Neural cell (in vitro differentiated cells): Measurements from ENCODE around the gene TRIM25. TPM values are rescaled to one million over a fixed set of nuclear protein-coding genes. Genes with fewer than 3 reads are reported as not detected.

Experiments
- H2AFZ ChIP-seq: fragments of 200-600, 300-800 bp; sonication (generic), shearing (Covaris generic); 2 replicates; pipeline ENCODE4 v1.6.0; 2014; ENCODE audit warnings: low read depth, mild to moderate bottlenecking, antibody characterized with exemption, low read length, moderate library complexity
- H3F3A ChIP-seq: fragments of 200-600 bp; shearing (Covaris generic); 2 replicates; pipeline ENCODE4 v1.6.1; 2016; ENCODE audit warnings: mild to moderate bottlenecking, moderate library complexity, mixed read lengths, antibody characterized with exemption, low read length; ENCODE audit not compliant: insufficient read depth, poor library complexity, severe bottlenecking
- H3K27ac ChIP-seq: fragments of 200-600, 300-800 bp; sonication (generic), shearing (Covaris generic); 2 replicates; pipeline ENCODE4 v1.5.1; 2014; ENCODE audit warnings: mild to moderate bottlenecking, low read length, moderate library complexity
- H3K27me3 ChIP-seq: fragments of 300-800, 200-600 bp; sonication (generic), shearing (Covaris generic); 2 replicates; pipeline ENCODE4 v1.6.0; 2014; ENCODE audit warnings: mild to moderate bottlenecking, low read depth, low read length, moderate library complexity; ENCODE audit not compliant: insufficient read depth
- H3K36me3 ChIP-seq: fragments of 300-800, 200-600 bp; sonication (generic), shearing (Covaris generic); 2 replicates; pipeline ENCODE4 v1.5.1; 2014; ENCODE audit warnings: mild to moderate bottlenecking, antibody characterized with exemption, low read length, moderate library complexity; ENCODE audit not compliant: insufficient read depth
- H3K4me2 ChIP-seq: fragments of 300-800, 200-600 bp; sonication (generic), shearing (Covaris generic); 2 replicates; pipeline ENCODE4 v1.6.0; 2014; ENCODE audit warnings: mild to moderate bottlenecking, low read length
- H3K4me3 ChIP-seq: fragments of 300-800, 200-600 bp; sonication (generic), shearing (Covaris generic); 2 replicates; pipeline ENCODE4 v1.5.1; 2014; ENCODE audit warnings: mild to moderate bottlenecking, low read length, moderate library complexity
- H3K79me2 ChIP-seq: fragments of 200-600 bp; shearing (Covaris generic); replicated peaks from 2 replicates; pipeline ENCODE4 v1.6.0; 2014; ENCODE audit warnings: mild to moderate bottlenecking, low read length, moderate library complexity; ENCODE audit not compliant: insufficient read depth
- H3K9ac ChIP-seq: fragments of 300-800, 200-600 bp; sonication (generic), shearing (Covaris generic); 2 replicates; pipeline ENCODE4 v1.6.1; 2016; ENCODE audit warnings: mild to moderate bottlenecking, low read length, mixed read lengths
- H3K9me2 ChIP-seq: fragments of 200-600 bp; shearing (Covaris generic); 2 replicates; pipeline ENCODE4 v1.6.1; 2016; ENCODE audit warnings: mild to moderate bottlenecking, low read length, mixed read lengths; ENCODE audit not compliant: insufficient read depth
- H3K9me3 ChIP-seq: fragments of 200-600, 300-800 bp; sonication (generic), shearing (Covaris generic); 2 replicates; pipeline ENCODE4 v1.6.1; 2016; ENCODE audit warnings: mild to moderate bottlenecking, mixed run types, low read length, moderate library complexity, mixed read lengths
- H4K20me1 ChIP-seq: fragments of 200-600 bp; shearing (Covaris generic); 2 replicates; pipeline ENCODE4 v1.6.1; 2016; ENCODE audit warnings: mild to moderate bottlenecking, mixed run types; ENCODE audit not compliant: insufficient read depth
- EP300 ChIP-seq: fragments of 450-650 bp; conservative IDR thresholded peaks from 2 replicates; pipeline ENCODE4 v1.6.1; 2014; ENCODE audit warnings: antibody characterized with exemption, mild to moderate bottlenecking, moderate library complexity; ENCODE audit not compliant: poor library complexity, severe bottlenecking
- EZH2 ChIP-seq: fragments of 200-600, 300-800 bp; shearing (Covaris generic), sonication (generic); IDR thresholded peaks from 2 replicates; pipeline ENCODE4 v1.6.1; 2014; ENCODE audit warnings: antibody characterized with exemption, low read length, borderline replicate concordance, mild to moderate bottlenecking; ENCODE audit not compliant: insufficient read depth, poor library complexity, severe bottlenecking
- MXI1 ChIP-seq: fragments of 450-650 bp; conservative IDR thresholded peaks from 2 replicates; pipeline ENCODE4 v1.6.1; 2014; ENCODE audit warnings: antibody characterized with exemption, mild to moderate bottlenecking; ENCODE audit not compliant: poor library complexity, severe bottlenecking
- POLR2AphosphoS5 ChIP-seq: IDR thresholded peaks from 2 replicates; pipeline ENCODE4 v1.6.1; 2012
- RAD21 ChIP-seq: fragments of 450-650 bp; conservative IDR thresholded peaks from 2 replicates; pipeline ENCODE4 v1.6.1; 2014; ENCODE audit warnings: antibody characterized with exemption, mild to moderate bottlenecking, moderate library complexity
- SMC3 ChIP-seq: fragments of 450-650 bp; conservative IDR thresholded peaks from 2 replicates; pipeline ENCODE4 v1.6.1; 2014; ENCODE audit warnings: antibody characterized with exemption, mild to moderate bottlenecking, moderate library complexity; ENCODE audit not compliant: poor library complexity
- TAF1 ChIP-seq: IDR thresholded peaks from 2 replicates; pipeline ENCODE4 v1.6.1; 2012; ENCODE audit warnings: low read depth
- polyA plus RNA-seq: library from polyadenylated mRNA; depleted of rRNA; stranded (reverse); fragments of >200 nt; gene quantifications from 2 replicates; pipeline ENCODE4 v1.2.3, GENCODE V29; 2014
- TF ChIP-seq, protein P1 (sequence below): fragments of 450-650 bp; IDR thresholded peaks from 2 replicates; pipeline ENCODE4 v1.5.1; 2014; ENCODE audit warnings: antibody characterized with exemption, mild to moderate bottlenecking, moderate library complexity; ENCODE audit not compliant: poor library complexity, severe bottlenecking
- TF ChIP-seq, protein P2 (sequence below): IDR thresholded peaks from 2 replicates; pipeline ENCODE4 v1.6.1; 2012; ENCODE audit warnings: borderline replicate concordance

The TRIM25 gene
- polyA plus RNA-seq, 1 donor from 2014 or later, result 1.7 TPM

DNA sequence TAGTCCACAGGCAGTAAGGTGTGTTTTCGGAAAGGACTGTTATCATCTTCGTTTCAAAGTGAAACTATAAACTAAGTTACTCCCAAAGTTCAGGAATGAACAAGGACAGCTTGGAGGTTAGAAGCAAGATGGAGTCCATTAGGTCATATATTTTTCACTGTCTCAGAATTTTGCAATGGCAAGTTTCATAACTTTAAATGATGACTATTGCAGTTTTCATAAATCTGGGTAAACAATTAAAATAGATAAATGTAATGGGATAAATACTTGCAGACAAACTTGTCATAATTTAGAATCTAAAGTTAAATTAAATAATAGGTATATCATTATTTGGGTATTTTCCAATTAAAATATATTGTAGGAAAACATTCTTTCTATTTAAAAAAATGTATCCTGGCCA lies 14.7 kb upstream of the TRIM25 start:
- no peaks in the 10 kb centered on the region for H3K9me3 ChIP-seq
- H3K79me2 ChIP-seq, result no peaks in the 10 kb centered on the region
- H3K4me3 ChIP-seq, result no peak overlapping the region
- H3K4me2 ChIP-seq, result no peak overlapping the region
- H2AFZ ChIP-seq, result no peak overlapping the region
- no peaks in the 10 kb centered on the region for H3F3A ChIP-seq
- no peaks in the 10 kb centered on the region for H4K20me1 ChIP-seq
- no peak overlapping the region for H3K27ac ChIP-seq
- H3K27me3 ChIP-seq, result no peaks in the 10 kb centered on the region
- TF ChIP-seq SMC3, result no peak
- no peak for TF ChIP-seq POLR2AphosphoS5
- TF ChIP-seq EP300, result no peak
- no peak for TF ChIP-seq MXI1
- no peak overlapping the region for H3K9ac ChIP-seq
- H3K9me2 ChIP-seq, result no peaks in the 10 kb centered on the region
- H3K36me3 ChIP-seq, result peaks cover 3% of the 10 kb centered on the region

DNA sequence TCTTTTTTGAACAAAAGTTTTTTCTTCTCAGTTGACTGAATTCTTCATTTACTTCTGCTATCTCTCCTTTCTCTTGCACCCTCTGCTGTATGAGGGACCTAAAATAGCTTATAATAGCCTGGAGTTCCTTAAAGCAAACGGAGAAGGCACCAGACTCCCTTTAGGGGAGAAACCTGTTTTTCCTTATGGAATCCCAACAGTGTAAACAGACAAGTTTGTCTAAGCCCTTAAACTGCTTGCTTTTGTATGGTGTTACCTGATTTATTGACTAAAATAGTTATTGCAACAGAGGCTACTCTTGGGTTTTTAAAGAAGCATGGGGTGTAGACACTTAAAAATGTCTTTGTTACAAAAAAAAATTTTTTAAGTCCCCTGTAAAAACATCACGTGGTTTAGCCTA lies 12.9 kb upstream of the TRIM25 start:
- Histone ChIP-seq H3K36me3 (no peaks in the 10 kb centered on the region), H3K79me2 (no peaks in the 10 kb centered on the region), H3K9ac (no peak overlapping the region), H3K27me3 (no peaks in the 10 kb centered on the region), H3K4me2 (no peak overlapping the region), H2AFZ (no peak overlapping the region), H3K27ac (no peak overlapping the region), H3K9me3 (no peaks in the 10 kb centered on the region), H3F3A (no peaks in the 10 kb centered on the region), H3K9me2 (no peaks in the 10 kb centered on the region), H3K4me3 (no peak overlapping the region), H4K20me1 (no peaks in the 10 kb centered on the region)
- TF ChIP-seq POLR2AphosphoS5 (no peak), RAD21 (no peak), EZH2 (no peak), SMC3 (no peak), MXI1 (no peak), EP300 (no peak), TAF1 (no peak)
- TF ChIP-seq, protein P1, sequence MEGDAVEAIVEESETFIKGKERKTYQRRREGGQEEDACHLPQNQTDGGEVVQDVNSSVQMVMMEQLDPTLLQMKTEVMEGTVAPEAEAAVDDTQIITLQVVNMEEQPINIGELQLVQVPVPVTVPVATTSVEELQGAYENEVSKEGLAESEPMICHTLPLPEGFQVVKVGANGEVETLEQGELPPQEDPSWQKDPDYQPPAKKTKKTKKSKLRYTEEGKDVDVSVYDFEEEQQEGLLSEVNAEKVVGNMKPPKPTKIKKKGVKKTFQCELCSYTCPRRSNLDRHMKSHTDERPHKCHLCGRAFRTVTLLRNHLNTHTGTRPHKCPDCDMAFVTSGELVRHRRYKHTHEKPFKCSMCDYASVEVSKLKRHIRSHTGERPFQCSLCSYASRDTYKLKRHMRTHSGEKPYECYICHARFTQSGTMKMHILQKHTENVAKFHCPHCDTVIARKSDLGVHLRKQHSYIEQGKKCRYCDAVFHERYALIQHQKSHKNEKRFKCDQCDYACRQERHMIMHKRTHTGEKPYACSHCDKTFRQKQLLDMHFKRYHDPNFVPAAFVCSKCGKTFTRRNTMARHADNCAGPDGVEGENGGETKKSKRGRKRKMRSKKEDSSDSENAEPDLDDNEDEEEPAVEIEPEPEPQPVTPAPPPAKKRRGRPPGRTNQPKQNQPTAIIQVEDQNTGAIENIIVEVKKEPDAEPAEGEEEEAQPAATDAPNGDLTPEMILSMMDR, result no peak
- TF ChIP-seq, protein P2, sequence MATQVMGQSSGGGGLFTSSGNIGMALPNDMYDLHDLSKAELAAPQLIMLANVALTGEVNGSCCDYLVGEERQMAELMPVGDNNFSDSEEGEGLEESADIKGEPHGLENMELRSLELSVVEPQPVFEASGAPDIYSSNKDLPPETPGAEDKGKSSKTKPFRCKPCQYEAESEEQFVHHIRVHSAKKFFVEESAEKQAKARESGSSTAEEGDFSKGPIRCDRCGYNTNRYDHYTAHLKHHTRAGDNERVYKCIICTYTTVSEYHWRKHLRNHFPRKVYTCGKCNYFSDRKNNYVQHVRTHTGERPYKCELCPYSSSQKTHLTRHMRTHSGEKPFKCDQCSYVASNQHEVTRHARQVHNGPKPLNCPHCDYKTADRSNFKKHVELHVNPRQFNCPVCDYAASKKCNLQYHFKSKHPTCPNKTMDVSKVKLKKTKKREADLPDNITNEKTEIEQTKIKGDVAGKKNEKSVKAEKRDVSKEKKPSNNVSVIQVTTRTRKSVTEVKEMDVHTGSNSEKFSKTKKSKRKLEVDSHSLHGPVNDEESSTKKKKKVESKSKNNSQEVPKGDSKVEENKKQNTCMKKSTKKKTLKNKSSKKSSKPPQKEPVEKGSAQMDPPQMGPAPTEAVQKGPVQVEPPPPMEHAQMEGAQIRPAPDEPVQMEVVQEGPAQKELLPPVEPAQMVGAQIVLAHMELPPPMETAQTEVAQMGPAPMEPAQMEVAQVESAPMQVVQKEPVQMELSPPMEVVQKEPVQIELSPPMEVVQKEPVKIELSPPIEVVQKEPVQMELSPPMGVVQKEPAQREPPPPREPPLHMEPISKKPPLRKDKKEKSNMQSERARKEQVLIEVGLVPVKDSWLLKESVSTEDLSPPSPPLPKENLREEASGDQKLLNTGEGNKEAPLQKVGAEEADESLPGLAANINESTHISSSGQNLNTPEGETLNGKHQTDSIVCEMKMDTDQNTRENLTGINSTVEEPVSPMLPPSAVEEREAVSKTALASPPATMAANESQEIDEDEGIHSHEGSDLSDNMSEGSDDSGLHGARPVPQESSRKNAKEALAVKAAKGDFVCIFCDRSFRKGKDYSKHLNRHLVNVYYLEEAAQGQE, result no peak

DNA sequence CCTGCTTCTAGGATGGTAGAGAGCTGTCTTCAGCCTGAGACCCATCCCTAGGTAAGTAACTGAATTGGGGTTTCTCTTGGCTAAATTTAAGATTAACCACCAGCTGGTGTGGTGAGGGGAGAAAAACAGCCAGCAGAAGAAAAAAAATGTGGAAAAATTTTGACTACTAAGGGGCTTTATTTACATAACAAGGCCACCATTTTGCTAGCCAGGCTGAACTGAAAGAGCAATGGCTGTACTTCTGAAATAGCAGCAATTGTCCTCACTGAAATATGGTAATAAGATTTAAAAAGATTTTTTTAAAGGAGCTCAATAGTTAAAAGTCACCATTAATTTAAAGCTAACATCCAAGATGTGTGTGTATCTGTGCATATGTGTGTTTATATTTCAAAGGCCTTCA lies 12.4 kb upstream of the TRIM25 start:
- Histone ChIP-seq H3K79me2 (no peaks in the 10 kb centered on the region), H3K9me3 (no peaks in the 10 kb centered on the region), H3K9me2 (no peaks in the 10 kb centered on the region), H2AFZ (no peak overlapping the region), H3K27me3 (no peaks in the 10 kb centered on the region), H3K36me3 (no peaks in the 10 kb centered on the region), H3F3A (no peaks in the 10 kb centered on the region), H4K20me1 (no peaks in the 10 kb centered on the region), H3K4me2 (no peak overlapping the region), H3K9ac (no peak overlapping the region), H3K4me3 (no peak overlapping the region), H3K27ac (no peak overlapping the region)
- TF ChIP-seq EZH2 (no peak), RAD21 (no peak), MXI1 (no peak)
- TF ChIP-seq, protein P2, result no peak
